ENCODE measurements around the gene AGR2. TPM values are rescaled to one million over a fixed set of nuclear protein-coding genes. Genes with fewer than 3 reads are reported as not detected.

AGR2 gene
- total RNA-seq, 1 experiment from 2014 or later = not detected

GRCh38 chr7:16813232-16813616, 8.4 kb upstream of the AGR2 start:
- Histone ChIP-seq H3K27ac (ENCODE audit: insufficient read length, low read depth, low read length) (no peak overlapping the region), H3T11ph (ENCODE audit: low read length) (no peak overlapping the region), H3K79me1 (ENCODE audit: insufficient read depth, low read depth, low read length, poor library complexity, severe bottlenecking) (no peaks in the 10 kb centered on the region), H3K23me2 (ENCODE audit: insufficient read length, low read depth, low read length, poor library complexity, severe bottlenecking) (no peaks in the 10 kb centered on the region), H3K79me2 (ENCODE audit: insufficient read depth, low read length) (no peaks in the 10 kb centered on the region), H3K27me3 (ENCODE audit: insufficient read depth, low read length) (no peaks in the 10 kb centered on the region), H4K8ac (replicated peaks; ENCODE audit: insufficient read length, low read depth, low read length) (no peak overlapping the region), H2AFZ (ENCODE audit: low read length) (no peak overlapping the region), H4K20me1 (ENCODE audit: control insufficient read depth, insufficient read depth, insufficient read length) (no peaks in the 10 kb centered on the region), H3K4ac (ENCODE audit: low read depth, low read length) (no peak overlapping the region), H2BK15ac (ENCODE audit: low read depth, low read length) (no peak overlapping the region), H2BK20ac (ENCODE audit: low read depth, low read length, poor library complexity, severe bottlenecking) (no peak overlapping the region), H3K23ac (ENCODE audit: insufficient read length, low read depth, low read length) (no peak overlapping the region), H2BK12ac (ENCODE audit: insufficient read length, low read depth, low read length) (no peak overlapping the region), H3K9me3 (ENCODE audit: control insufficient read depth, low read depth, low read length) (no peaks in the 10 kb centered on the region), H2BK120ac (ENCODE audit: low read depth, low read length, poor library complexity, severe bottlenecking) (no peak overlapping the region), H4K91ac (ENCODE audit: insufficient read length, low read depth, low read length) (no peak overlapping the region), H3K4me1 (ENCODE audit: insufficient read depth, low read length) (no peaks in the 10 kb centered on the region), H2AK5ac (ENCODE audit: insufficient read length, low read length) (no peak overlapping the region), H2BK5ac (ENCODE audit: insufficient read length, low read length) (no peak overlapping the region), H3K18ac (ENCODE audit: insufficient read length, low read depth, low read length) (no peak overlapping the region), H3K4me2 (ENCODE audit: insufficient read depth, insufficient read length, low read length) (no peak overlapping the region), H3K14ac (ENCODE audit: insufficient read depth, low read length) (no peak overlapping the region), H4K5ac (ENCODE audit: insufficient read length, low read depth, low read length) (no peak overlapping the region), H3K9ac (ENCODE audit: extremely low read depth, insufficient read length, low read length) (no peak overlapping the region), H3K56ac (ENCODE audit: insufficient read length, low read depth, low read length) (no peak overlapping the region)
- DNase-seq = no peak
- no CpG with 5 or more reads among the region's 3 CpGs for WGBS (ENCODE audit: extremely low coverage, insufficient read length, low lambda C conversion rate)
- TF ChIP-seq CTCF (conservative IDR thresholded peaks at IDR 0.05) = no peak
- no peaks in the 10 kb centered on the region for H3K36me3 Mint-ChIP-seq (ENCODE audit: insufficient read depth in 1 of 3, low read depth in 3 of 3)
- H3K9me3 Mint-ChIP-seq = no peaks in the 10 kb centered on the region; a peak in 1 of 5 replicates
- peaks cover 0 to 3% of the 10 kb centered on the region in 2 experiments; a peak in 1 of 4 replicates for H3K4me1 Mint-ChIP-seq
- H3K4me3 Mint-ChIP-seq = no peak overlapping the region
- no peak overlapping the region for H3K27ac Mint-ChIP-seq
- H3K27me3 Mint-ChIP-seq (ENCODE audit: low read depth) = no peaks in the 10 kb centered on the region
